ENCODE data around the gene CDKL5. TPM values are rescaled to one million over a fixed set of nuclear protein-coding genes. Genes with fewer than 3 reads are reported as not detected.
A peak's percentile ranks its signal among the peaks of the same experiment; 100 is the strongest.
"Not testable (repeated sequence)": the region's sequence is repeated elsewhere in the genome, so short reads cannot be mapped to it uniquely, and the experiment has no call there.

Gene CDKL5
- 9.1 TPM for polyA plus RNA-seq (2013, experiment 1 of 2; ENCODE audit: insufficient read length)
- 11.7 TPM for polyA plus RNA-seq (2013, experiment 2 of 2; ENCODE audit: insufficient read length)

DNA sequence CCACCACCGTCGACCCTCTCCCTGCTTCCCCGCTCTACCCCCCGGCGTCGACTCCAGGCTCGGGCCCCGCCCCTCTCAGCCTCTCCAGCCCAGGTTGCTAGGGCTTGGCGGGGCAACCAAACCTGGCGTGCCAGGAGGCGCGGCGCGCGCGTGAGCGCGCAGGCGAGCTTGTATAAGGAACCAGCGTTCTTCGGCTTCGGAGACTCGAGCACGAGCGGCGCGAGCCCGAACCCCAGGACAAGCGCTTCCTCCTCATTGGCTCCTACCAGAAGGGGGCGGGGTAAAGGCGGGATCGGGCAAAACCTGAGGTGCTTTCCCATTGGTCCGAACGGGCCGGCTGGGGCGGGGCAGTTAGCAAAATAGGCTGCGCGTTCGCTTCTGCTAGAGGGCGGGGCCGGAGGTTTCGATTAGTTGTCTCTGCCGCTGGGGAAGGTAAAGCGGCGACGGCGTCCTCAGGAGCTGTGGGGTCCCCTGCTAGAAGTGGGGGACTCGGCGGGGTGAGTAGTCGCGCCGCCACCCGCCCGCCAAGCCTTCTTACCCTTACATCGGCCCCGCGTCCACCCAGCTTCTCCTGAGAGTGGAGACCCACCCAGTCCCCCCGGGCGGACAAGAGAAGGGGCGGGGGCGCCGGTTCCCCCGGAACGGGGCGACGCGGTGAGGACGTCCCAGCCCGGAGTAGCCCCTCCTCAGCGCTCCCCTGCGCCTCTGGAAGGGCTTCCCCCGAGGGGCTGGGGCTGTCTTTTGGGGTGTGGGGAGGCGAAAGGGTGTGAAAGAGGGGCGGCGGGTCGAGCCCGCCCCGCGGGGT is at the start of gene CDKL5:
Gene CDKL5 (plus strand): TSS at position 410 of the 805 bp plus-strand sequence. CDS start 81,489 bp downstream, outside the sequence.
- peak; percentile 96 for DNase-seq

GRCh38 chrX:18377796-18378195 is 47.6 kb upstream of the CDKL5 start:
- DNase-seq, result no peak

- DNase-seq, result no peak
Measured at GRCh38 chrX:18389966-18390365, 35.4 kb upstream of the CDKL5 start.

- DNase-seq, result peak; percentile 46
Measured at GRCh38 chrX:18390941-18391538, 34.4 kb upstream of the CDKL5 start.

- no peak for DNase-seq
Measured at GRCh38 chrX:18394477-18394876, 30.9 kb upstream of the CDKL5 start.

GRCh38 chrX:18401848-18402213 is 23.6 kb upstream of the CDKL5 start:
- DNase-seq, result no peak

DNA sequence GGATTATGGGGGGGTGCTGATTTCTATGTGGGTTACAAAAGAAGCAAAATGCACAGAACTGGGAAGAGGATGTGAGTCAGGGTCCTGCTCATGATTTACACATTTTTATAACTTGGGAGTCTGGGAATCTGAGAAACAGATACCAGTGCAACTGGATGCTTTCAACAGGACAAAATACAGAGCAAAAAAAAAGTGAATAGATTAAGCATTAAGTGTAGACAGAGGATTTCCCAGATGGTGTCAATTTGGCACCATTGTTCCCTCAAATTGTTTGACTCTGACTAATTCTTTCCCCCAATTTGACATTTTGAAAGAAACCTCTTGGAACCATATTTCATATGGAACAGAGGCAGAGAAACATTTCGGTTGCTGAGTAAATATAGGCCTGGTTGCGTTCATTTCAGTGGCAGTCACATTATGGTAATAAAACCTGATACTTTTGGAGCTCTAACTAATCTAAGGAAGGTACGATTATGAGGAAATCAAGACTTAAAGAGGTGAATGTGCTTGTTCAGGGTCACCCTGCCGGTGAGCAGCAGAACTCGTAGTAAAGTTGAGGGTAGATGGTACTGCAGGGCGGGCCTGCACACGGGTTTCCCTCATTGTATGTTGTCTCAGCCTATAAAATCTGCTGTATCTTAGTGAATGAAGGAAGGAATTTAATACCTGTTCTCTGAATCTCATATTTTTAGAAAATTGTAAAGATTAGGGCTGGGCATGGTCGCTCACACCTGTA is 18.7 kb upstream of the CDKL5 start:
- DNase-seq, result peak; percentile 77

DNA sequence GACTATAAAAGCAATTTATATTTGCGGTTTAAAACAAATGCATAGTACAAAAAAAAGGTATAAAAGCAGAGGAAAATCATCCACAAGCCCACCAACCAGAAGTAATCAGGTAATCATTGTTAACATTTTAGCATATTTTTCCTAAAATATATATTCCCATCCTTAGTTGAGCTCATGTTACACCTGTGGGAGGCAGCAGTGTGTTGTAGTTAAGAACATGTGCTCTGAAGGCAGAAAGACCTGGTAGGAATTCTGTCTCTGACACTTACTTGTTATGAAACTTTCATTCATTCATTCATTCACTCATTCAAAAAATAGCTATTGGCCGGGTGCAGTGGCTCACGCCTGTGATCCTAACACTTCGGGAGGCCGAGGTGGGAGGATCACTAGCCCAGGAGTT is 15.4 kb upstream of the CDKL5 start:
- peak; percentile 51 for DNase-seq

DNA sequence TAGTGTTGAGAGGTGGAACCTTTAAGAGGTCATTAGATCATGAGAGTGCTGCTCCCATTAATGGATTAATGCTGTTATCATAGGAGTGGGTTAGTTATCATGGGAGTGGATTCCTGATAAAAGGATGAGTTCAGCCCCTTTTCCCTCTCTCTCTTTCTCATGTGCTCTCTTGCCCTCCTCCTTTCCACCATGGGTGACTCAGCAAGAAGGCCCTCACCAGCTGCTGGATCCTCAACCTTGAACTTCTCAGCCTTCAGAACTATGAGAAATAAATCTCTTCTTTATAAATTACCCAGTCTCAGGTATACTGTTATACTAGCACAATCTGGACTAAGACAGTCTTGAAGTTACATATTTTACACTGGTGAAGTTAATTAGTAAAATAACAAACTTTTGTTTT is 10.0 kb upstream of the CDKL5 start:
- DNase-seq, result peak; percentile 29

DNA sequence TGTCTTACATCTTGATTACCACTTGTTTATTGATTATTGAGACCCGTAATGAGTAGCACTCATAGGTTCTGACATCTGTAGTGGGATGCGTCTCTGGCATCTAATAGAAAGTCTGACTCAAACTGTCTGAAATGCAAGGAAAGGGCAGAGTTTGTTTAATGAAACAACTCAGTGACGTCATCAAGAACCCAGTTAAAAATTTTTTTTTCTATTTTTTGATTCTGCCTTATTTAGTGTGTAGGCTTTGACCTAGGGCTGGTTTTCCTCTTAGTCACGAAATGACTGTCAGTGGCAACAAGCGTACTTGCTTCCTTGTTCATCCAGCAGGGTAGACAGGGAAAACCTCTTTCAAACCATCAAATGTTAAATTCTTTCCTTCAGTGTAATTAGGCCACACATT is 3.1 kb upstream of the CDKL5 start:
- peak; percentile 94 for DNase-seq

GRCh38 chrX:18422886-18423285 is 2.5 kb upstream of the CDKL5 start:
- no peak for DNase-seq

DNA sequence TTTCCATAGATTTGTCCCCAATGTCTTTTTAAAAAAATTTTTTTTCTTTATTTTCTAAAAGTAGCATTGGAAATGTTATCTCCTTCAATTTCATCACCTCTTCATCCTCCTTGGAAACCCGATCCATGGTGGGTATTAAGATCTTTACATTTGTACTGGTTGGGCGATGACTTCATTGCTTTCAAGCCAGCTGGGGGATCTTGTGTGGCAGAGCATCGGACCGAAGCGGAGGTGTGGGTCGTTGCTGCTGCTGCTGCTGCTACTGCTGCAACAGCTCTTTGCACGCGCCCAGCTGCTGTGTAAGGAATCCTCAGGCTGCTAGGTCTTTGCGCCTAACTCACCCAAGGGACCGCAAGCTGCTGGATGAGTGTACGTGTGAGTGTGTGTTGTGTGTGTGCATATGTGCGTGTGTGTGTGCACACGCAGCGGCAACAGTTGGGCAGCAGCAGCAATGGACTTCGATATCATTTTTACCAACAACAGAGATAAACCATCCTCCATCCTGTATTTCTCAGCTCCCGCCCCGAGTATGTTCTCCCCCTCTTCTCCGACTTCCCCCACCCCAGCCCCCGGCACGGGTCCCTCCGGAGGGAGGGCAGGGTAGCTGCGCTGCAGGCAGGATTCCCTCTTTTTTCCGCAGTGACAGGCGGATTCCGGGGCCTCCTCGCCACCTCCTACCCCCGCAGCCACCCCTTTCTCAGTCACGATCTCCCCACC is 768 bp upstream of the CDKL5 start:
- peak; percentile 57 for DNase-seq

DNA sequence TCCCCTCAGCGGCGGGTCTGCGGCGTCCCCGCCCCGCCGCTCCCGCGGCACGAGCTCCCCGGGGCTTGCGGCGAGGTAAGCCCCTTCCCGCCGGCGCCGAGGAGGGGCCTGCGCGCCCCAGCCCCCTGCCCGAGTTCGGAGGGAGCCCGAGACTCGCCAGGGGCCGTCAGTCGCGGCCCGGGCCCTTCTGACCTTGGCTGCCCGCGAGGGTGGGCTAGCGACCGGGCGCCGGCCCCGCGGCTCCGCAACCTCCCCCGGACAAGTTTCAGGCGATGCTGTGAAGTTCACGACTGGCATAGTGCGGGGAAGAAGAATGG is 554 bp downstream of the CDKL5 start:
- DNase-seq, result no peak

- DNase-seq, result no peak
Measured at GRCh38 chrX:18428006-18428405, 2.6 kb downstream of the CDKL5 start.

DNA sequence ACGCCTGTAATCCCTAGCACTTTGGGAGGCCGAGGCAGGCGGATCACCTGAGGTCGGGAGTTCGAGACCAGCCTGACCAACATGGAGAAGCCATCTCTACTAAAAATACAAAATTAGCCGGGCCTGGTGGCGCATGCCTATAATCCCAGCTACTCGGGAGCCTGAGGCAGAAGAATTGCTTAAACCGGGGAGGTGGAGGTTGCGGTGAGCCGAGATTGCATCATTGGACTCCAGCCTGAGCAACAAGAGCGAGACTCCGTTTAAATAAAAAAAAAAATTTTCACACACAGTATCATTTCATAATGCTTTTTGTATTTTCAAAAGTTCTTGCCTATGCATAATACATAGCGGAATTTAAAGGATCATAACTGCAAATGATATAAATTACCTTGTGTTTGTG is 7.9 kb downstream of the CDKL5 start:
- not testable (repeated sequence) for DNase-seq

- DNase-seq, result no peak
Measured at GRCh38 chrX:18434896-18435295, 9.5 kb downstream of the CDKL5 start.

DNA sequence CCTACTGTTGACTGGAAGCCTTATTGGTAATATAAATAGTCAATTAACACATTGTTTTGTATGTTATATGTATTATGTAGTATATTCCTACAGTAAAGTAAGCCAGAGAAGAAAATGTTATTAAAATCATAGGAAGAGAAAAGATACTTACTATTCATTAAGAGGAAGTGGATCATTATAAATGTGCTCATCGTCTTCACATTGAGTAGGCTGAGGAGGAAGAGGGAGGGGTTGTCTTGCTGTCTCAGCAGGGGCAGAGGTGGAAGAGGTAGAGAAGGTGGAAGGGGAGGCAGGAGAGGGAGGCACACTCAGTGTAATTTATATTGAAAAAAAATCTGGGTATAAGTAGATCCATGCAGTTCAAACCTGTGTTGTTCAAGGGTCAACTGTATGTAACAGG is 10.6 kb downstream of the CDKL5 start:
- no peak for DNase-seq

- no peak for DNase-seq
Measured at GRCh38 chrX:18440835-18441234, 15.4 kb downstream of the CDKL5 start.

- no peak for DNase-seq
Measured at GRCh38 chrX:18441780-18442367, 16.5 kb downstream of the CDKL5 start.

DNA sequence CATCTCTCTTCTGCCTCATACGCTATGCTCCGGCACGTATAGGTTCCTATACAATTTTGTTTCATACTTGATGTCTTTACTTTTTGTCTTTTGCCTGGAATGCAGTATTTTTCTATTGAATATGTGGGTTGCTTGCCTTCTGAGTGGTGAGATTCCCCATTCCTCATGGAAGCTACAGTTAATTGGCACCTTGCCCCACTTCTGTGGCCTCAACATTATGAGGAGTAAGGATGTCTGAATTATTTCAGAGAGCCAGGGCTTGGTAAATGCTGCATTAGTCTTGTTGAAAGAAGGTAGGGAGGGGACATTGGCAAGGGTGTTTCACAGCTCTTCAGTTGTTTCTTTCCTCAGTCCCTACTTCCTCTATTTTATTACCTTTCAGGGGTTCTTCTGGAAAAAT is 23.0 kb downstream of the CDKL5 start:
- peak; percentile 63 for DNase-seq

- DNase-seq, result peak; percentile 18
Measured at GRCh38 chrX:18449236-18449635, 23.8 kb downstream of the CDKL5 start.

DNA sequence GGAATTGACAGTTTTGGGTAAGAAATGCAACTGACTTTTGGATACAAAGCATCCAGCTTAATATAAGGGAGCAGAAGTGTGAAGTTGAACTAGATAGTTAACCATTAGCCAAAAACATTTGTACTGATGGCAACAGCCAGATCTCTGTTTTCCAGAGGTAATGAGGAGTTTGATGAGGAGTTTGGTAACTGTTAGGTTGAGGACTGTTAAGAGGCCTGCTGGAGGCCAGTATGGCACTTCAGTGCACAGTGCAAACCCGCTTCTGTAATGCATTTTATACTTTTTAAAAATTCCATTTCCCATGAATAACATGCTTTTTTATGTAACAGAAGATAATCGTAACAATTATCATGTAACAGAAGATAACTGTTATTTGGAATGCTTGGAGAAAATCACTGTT is 30.0 kb downstream of the CDKL5 start:
- DNase-seq, result no peak

DNA sequence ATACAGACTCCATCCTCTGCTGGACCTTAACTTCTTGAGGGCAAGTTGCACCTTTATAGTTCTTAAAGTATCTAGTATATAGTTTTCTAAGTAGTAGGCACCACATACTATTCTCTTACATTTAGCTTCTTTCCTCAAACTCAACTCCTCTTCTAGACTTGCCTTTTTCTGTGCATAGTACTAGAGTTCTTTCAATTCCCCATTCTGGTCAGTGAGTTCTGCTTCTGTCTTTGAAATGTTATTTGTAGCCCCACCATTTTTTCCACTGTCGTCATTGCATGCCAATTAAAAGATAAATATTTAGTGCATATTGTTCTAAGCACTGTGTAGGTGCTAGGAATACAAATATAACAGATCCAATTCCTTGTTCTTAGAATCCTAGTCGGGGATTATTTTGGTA is 31.6 kb downstream of the CDKL5 start:
- no peak for DNase-seq
